Stimulated activated naive CD8-positive, alpha-beta T cell treated with anti-CD3 and anti-CD28 coated beads, Interleukin-15, Interleukin-2, amounts not matched to agents 100 U/mL and 50 U/mL, for 24 hours (primary cell): ENCODE data around the gene C19orf47.

ENCODE experiments used
- ATAC-seq: fragments of 150-1000 bp; cut with Tn5 transposase; one replicate; pipeline ENCODE4 v1.10.0; 2021
- DNase-seq: peaks from one replicate; pipeline ENCODE4 v3.0.0; 2021

C19orf47 gene

GRCh38 chr19:40348125-40348913 lies at the start of gene C19orf47, which contains the start of gene PLD3:
TSS of gene C19orf47 (minus strand) at chr19:40348397. CDS start at chr19:40341857, 6,540 bp downstream.
TSS of gene PLD3 (plus strand) at chr19:40348695. CDS start at chr19:40366484, 17,789 bp downstream.
- DNase-seq (peak; percentile 99), ATAC-seq (peak; percentile 97)

GRCh38 chr19:40397568-40397906 lies 49.3 kb upstream of the C19orf47 start:
- ATAC-seq (no peak), DNase-seq (no peak)

GRCh38 chr19:40396886-40397567 lies 48.8 kb upstream of the C19orf47 start:
- ATAC-seq (no peak), DNase-seq (no peak)

GRCh38 chr19:40395956-40396355 lies 47.8 kb upstream of the C19orf47 start:
- DNase-seq (no peak), ATAC-seq (no peak)

- no peak for DNase-seq
- no peak for ATAC-seq
Observed at GRCh38 chr19:40394816-40395210, 46.6 kb upstream of the C19orf47 start.

- ATAC-seq (no peak), DNase-seq (no peak)
Observed at GRCh38 chr19:40393894-40394815, 46.0 kb upstream of the C19orf47 start.

- ATAC-seq (no peak), DNase-seq (no peak)
Observed at GRCh38 chr19:40392894-40393517, 44.8 kb upstream of the C19orf47 start.

- DNase-seq (no peak), ATAC-seq (no peak)
Observed at GRCh38 chr19:40392123-40392522, 43.9 kb upstream of the C19orf47 start.

- DNase-seq (no peak), ATAC-seq (no peak)
Observed at GRCh38 chr19:40390084-40390742, 42.0 kb upstream of the C19orf47 start, which contains the start of gene HIPK4. TSS of gene HIPK4 (minus strand) at chr19:40390181. CDS start at chr19:40389902, 279 bp downstream.

GRCh38 chr19:40389404-40390083 lies 41.3 kb upstream of the C19orf47 start:
- no peak for ATAC-seq

GRCh38 chr19:40388481-40388880 lies 40.3 kb upstream of the C19orf47 start:
- ATAC-seq (no peak), DNase-seq (no peak)

More at GRCh38 chr19:40389404-40390083, 41.3 kb upstream of the C19orf47 start:
- DNase-seq = no peak

- ATAC-seq = no peak
- DNase-seq = no peak
Observed at GRCh38 chr19:40387155-40387554, 39.0 kb upstream of the C19orf47 start.

- ATAC-seq (no peak), DNase-seq (no peak)
Observed at GRCh38 chr19:40383668-40384248, 35.6 kb upstream of the C19orf47 start.

- ATAC-seq = no peak
Observed at GRCh38 chr19:40381321-40381720, 33.1 kb upstream of the C19orf47 start.

GRCh38 chr19:40380199-40381037 lies 32.2 kb upstream of the C19orf47 start:
- no peak for ATAC-seq
- no peak for DNase-seq

More at GRCh38 chr19:40381321-40381720, 33.1 kb upstream of the C19orf47 start:
- no peak for DNase-seq

GRCh38 chr19:40379446-40380198 lies 31.4 kb upstream of the C19orf47 start:
- ATAC-seq = no peak
- DNase-seq = no peak

- DNase-seq = no peak
- ATAC-seq = no peak
Observed at GRCh38 chr19:40378509-40378908, 30.3 kb upstream of the C19orf47 start.

GRCh38 chr19:40377876-40378385 lies 29.7 kb upstream of the C19orf47 start:
- ATAC-seq (no peak), DNase-seq (no peak)
